ENCODE data around the gene CTNNA3.

Gene CTNNA3

GRCh38 chr10:66925896-66926715 is 769.9 kb downstream of the CTNNA3 start, which contains the start of gene LRRTM3:
LRRTM3 (plus strand) TSS chr10:66926036.
- no peak within 1 kb of the TSS for H3K9ac ChIP-seq (ENCODE audit: low read depth in 1 of 2, low read length in 2 of 2)
- H3K9me3 ChIP-seq (ENCODE audit: control insufficient read depth in 1 of 2, low read length in 2 of 2), result no peaks in the 10 kb centered on the region
- H3K4me3 ChIP-seq (ENCODE audit: low read depth in 1 of 2, low read length in 2 of 2), result no peak within 1 kb of the TSS
- H3K36me3 ChIP-seq (ENCODE audit: control insufficient read depth in 1 of 2, insufficient read depth in 2 of 2, low read length in 2 of 2), result no peaks in the 10 kb centered on the region
- peaks cover 26 to 36% of the 10 kb centered on the region in 2 donors for H3K27me3 ChIP-seq (ENCODE audit: control insufficient read depth in 1 of 2, insufficient read depth in 2 of 2, low read length in 2 of 2)
- no peak within 1 kb of the TSS for H3K27ac ChIP-seq (ENCODE audit: low read depth, low read length)
- no peaks in the 10 kb centered on the region for H3K4me1 ChIP-seq (ENCODE audit: control insufficient read depth in 1 of 2, insufficient read depth in 2 of 2, low read length in 2 of 2)

GRCh38 chr10:66925373-66925772 is 770.6 kb downstream of the CTNNA3 start:
- Histone ChIP-seq H3K27ac (ENCODE audit: low read depth, low read length) (no peak overlapping the region), H3K36me3 (ENCODE audit: control insufficient read depth in 1 of 2, insufficient read depth in 2 of 2, low read length in 2 of 2) (no peaks in the 10 kb centered on the region), H3K9ac (ENCODE audit: low read depth in 1 of 2, low read length in 2 of 2) (no peak overlapping the region), H3K27me3 (ENCODE audit: control insufficient read depth in 1 of 2, insufficient read depth in 2 of 2, low read length in 2 of 2) (peaks cover 26 to 36% of the 10 kb centered on the region in 2 donors), H3K4me1 (ENCODE audit: control insufficient read depth in 1 of 2, insufficient read depth in 2 of 2, low read length in 2 of 2) (no peaks in the 10 kb centered on the region), H3K4me3 (ENCODE audit: low read depth in 1 of 2, low read length in 2 of 2) (no peak overlapping the region), H3K9me3 (ENCODE audit: control insufficient read depth in 1 of 2, low read length in 2 of 2) (no peaks in the 10 kb centered on the region)

- Histone ChIP-seq H3K9me3 (ENCODE audit: control insufficient read depth in 1 of 2, low read length in 2 of 2) (no peaks in the 10 kb centered on the region), H3K4me3 (ENCODE audit: low read depth in 1 of 2, low read length in 2 of 2) (no peak overlapping the region), H3K9ac (ENCODE audit: low read depth in 1 of 2, low read length in 2 of 2) (no peak overlapping the region), H3K4me1 (ENCODE audit: control insufficient read depth in 1 of 2, insufficient read depth in 2 of 2, low read length in 2 of 2) (no peaks in the 10 kb centered on the region), H3K36me3 (ENCODE audit: control insufficient read depth in 1 of 2, insufficient read depth in 2 of 2, low read length in 2 of 2) (no peaks in the 10 kb centered on the region), H3K27ac (ENCODE audit: low read depth, low read length) (no peak overlapping the region), H3K27me3 (ENCODE audit: control insufficient read depth in 1 of 2, insufficient read depth in 2 of 2, low read length in 2 of 2) (peaks cover 26 to 36% of the 10 kb centered on the region in 2 donors)
Measured at GRCh38 chr10:66924674-66925345, 771.2 kb downstream of the CTNNA3 start.

- H3K9ac ChIP-seq (ENCODE audit: low read depth in 1 of 2, low read length in 2 of 2), result no peak overlapping the region
- no peak overlapping the region for H3K4me3 ChIP-seq (ENCODE audit: low read depth in 1 of 2, low read length in 2 of 2)
- no peaks in the 10 kb centered on the region for H3K36me3 ChIP-seq (ENCODE audit: control insufficient read depth in 1 of 2, insufficient read depth in 2 of 2, low read length in 2 of 2)
- H3K4me1 ChIP-seq (ENCODE audit: control insufficient read depth in 1 of 2, insufficient read depth in 2 of 2, low read length in 2 of 2), result no peaks in the 10 kb centered on the region
- H3K27me3 ChIP-seq (ENCODE audit: control insufficient read depth in 1 of 2, insufficient read depth in 2 of 2, low read length in 2 of 2), result no peaks in the 10 kb centered on the region
- H3K27ac ChIP-seq (ENCODE audit: low read depth, low read length), result no peak overlapping the region
- no peaks in the 10 kb centered on the region for H3K9me3 ChIP-seq (ENCODE audit: control insufficient read depth in 1 of 2, low read length in 2 of 2)
Measured at GRCh38 chr10:66919248-66919647, 776.7 kb downstream of the CTNNA3 start.

GRCh38 chr10:66917104-66917503 is 778.9 kb downstream of the CTNNA3 start:
- H3K4me3 ChIP-seq (ENCODE audit: low read depth in 1 of 2, low read length in 2 of 2), result no peak overlapping the region
- no peak overlapping the region for H3K27ac ChIP-seq (ENCODE audit: low read depth, low read length)
- H3K27me3 ChIP-seq (ENCODE audit: control insufficient read depth in 1 of 2, insufficient read depth in 2 of 2, low read length in 2 of 2), result no peaks in the 10 kb centered on the region
- no peak overlapping the region for H3K9ac ChIP-seq (ENCODE audit: low read depth in 1 of 2, low read length in 2 of 2)
- H3K9me3 ChIP-seq (ENCODE audit: control insufficient read depth in 1 of 2, low read length in 2 of 2), result no peaks in the 10 kb centered on the region
- H3K4me1 ChIP-seq (ENCODE audit: control insufficient read depth in 1 of 2, insufficient read depth in 2 of 2, low read length in 2 of 2), result no peaks in the 10 kb centered on the region
- no peaks in the 10 kb centered on the region for H3K36me3 ChIP-seq (ENCODE audit: control insufficient read depth in 1 of 2, insufficient read depth in 2 of 2, low read length in 2 of 2)

- no peaks in the 10 kb centered on the region for H3K36me3 ChIP-seq (ENCODE audit: control insufficient read depth in 1 of 2, insufficient read depth in 2 of 2, low read length in 2 of 2)
- no peak overlapping the region for H3K27ac ChIP-seq (ENCODE audit: low read depth, low read length)
- H3K27me3 ChIP-seq (ENCODE audit: control insufficient read depth in 1 of 2, insufficient read depth in 2 of 2, low read length in 2 of 2), result no peaks in the 10 kb centered on the region
- no peaks in the 10 kb centered on the region for H3K4me1 ChIP-seq (ENCODE audit: control insufficient read depth in 1 of 2, insufficient read depth in 2 of 2, low read length in 2 of 2)
- H3K9me3 ChIP-seq (ENCODE audit: control insufficient read depth in 1 of 2, low read length in 2 of 2), result no peaks in the 10 kb centered on the region
- no peak overlapping the region for H3K9ac ChIP-seq (ENCODE audit: low read depth in 1 of 2, low read length in 2 of 2)
- H3K4me3 ChIP-seq (ENCODE audit: low read depth in 1 of 2, low read length in 2 of 2), result no peak overlapping the region
Measured at GRCh38 chr10:66916030-66916429, 780.0 kb downstream of the CTNNA3 start.

- no peaks in the 10 kb centered on the region for H3K4me1 ChIP-seq (ENCODE audit: control insufficient read depth in 1 of 2, insufficient read depth in 2 of 2, low read length in 2 of 2)
Measured at GRCh38 chr10:66910671-66911070, 785.3 kb downstream of the CTNNA3 start.

GRCh38 chr10:66892871-66893270 is 803.1 kb downstream of the CTNNA3 start:
- Histone ChIP-seq H3K4me1 (ENCODE audit: control insufficient read depth in 1 of 2, insufficient read depth in 2 of 2, low read length in 2 of 2) (no peaks in the 10 kb centered on the region), H3K27me3 (ENCODE audit: control insufficient read depth in 1 of 2, insufficient read depth in 2 of 2, low read length in 2 of 2) (no peaks in the 10 kb centered on the region), H3K27ac (ENCODE audit: low read depth, low read length) (no peak overlapping the region), H3K36me3 (ENCODE audit: control insufficient read depth in 1 of 2, insufficient read depth in 2 of 2, low read length in 2 of 2) (no peaks in the 10 kb centered on the region), H3K9ac (ENCODE audit: low read depth in 1 of 2, low read length in 2 of 2) (no peak overlapping the region), H3K9me3 (ENCODE audit: control insufficient read depth in 1 of 2, low read length in 2 of 2) (peaks cover 0 to under 1% of the 10 kb centered on the region in 2 donors), H3K4me3 (ENCODE audit: low read depth in 1 of 2, low read length in 2 of 2) (no peak overlapping the region)

More at GRCh38 chr10:66910671-66911070, 785.3 kb downstream of the CTNNA3 start:
- Histone ChIP-seq H3K27ac (ENCODE audit: low read depth, low read length) (no peak overlapping the region), H3K27me3 (ENCODE audit: control insufficient read depth in 1 of 2, insufficient read depth in 2 of 2, low read length in 2 of 2) (no peaks in the 10 kb centered on the region), H3K9ac (ENCODE audit: low read depth in 1 of 2, low read length in 2 of 2) (no peak overlapping the region), H3K36me3 (ENCODE audit: control insufficient read depth in 1 of 2, insufficient read depth in 2 of 2, low read length in 2 of 2) (no peaks in the 10 kb centered on the region), H3K9me3 (ENCODE audit: control insufficient read depth in 1 of 2, low read length in 2 of 2) (no peaks in the 10 kb centered on the region), H3K4me3 (ENCODE audit: low read depth in 1 of 2, low read length in 2 of 2) (no peak overlapping the region)

- no peak overlapping the region for H3K9ac ChIP-seq (ENCODE audit: low read depth in 1 of 2, low read length in 2 of 2)
- no peaks in the 10 kb centered on the region for H3K4me1 ChIP-seq (ENCODE audit: control insufficient read depth in 1 of 2, insufficient read depth in 2 of 2, low read length in 2 of 2)
- H3K4me3 ChIP-seq (ENCODE audit: low read depth in 1 of 2, low read length in 2 of 2), result no peak overlapping the region
- no peak overlapping the region for H3K27ac ChIP-seq (ENCODE audit: low read depth, low read length)
- no peaks in the 10 kb centered on the region for H3K27me3 ChIP-seq (ENCODE audit: control insufficient read depth in 1 of 2, insufficient read depth in 2 of 2, low read length in 2 of 2)
- H3K36me3 ChIP-seq (ENCODE audit: control insufficient read depth in 1 of 2, insufficient read depth in 2 of 2, low read length in 2 of 2), result no peaks in the 10 kb centered on the region
- no peaks in the 10 kb centered on the region for H3K9me3 ChIP-seq (ENCODE audit: control insufficient read depth in 1 of 2, low read length in 2 of 2)
Measured at GRCh38 chr10:66888237-66888636, 807.8 kb downstream of the CTNNA3 start.

- H3K36me3 ChIP-seq (ENCODE audit: control insufficient read depth in 1 of 2, insufficient read depth in 2 of 2, low read length in 2 of 2), result no peaks in the 10 kb centered on the region
- no peaks in the 10 kb centered on the region for H3K27me3 ChIP-seq (ENCODE audit: control insufficient read depth in 1 of 2, insufficient read depth in 2 of 2, low read length in 2 of 2)
- H3K9me3 ChIP-seq (ENCODE audit: control insufficient read depth in 1 of 2, low read length in 2 of 2), result no peaks in the 10 kb centered on the region
- H3K4me1 ChIP-seq (ENCODE audit: control insufficient read depth in 1 of 2, insufficient read depth in 2 of 2, low read length in 2 of 2), result no peaks in the 10 kb centered on the region
- no peak overlapping the region for H3K9ac ChIP-seq (ENCODE audit: low read depth in 1 of 2, low read length in 2 of 2)
- H3K4me3 ChIP-seq (ENCODE audit: low read depth in 1 of 2, low read length in 2 of 2), result no peak overlapping the region
- no peak overlapping the region for H3K27ac ChIP-seq (ENCODE audit: low read depth, low read length)
Measured at GRCh38 chr10:66886848-66887247, 809.1 kb downstream of the CTNNA3 start.

Measured in duodenal mucosa (tissue), 2 donors.